Panc1 (cell line): ENCODE data around the gene TNNI3K.

Source experiments
- CTCF ChIP-seq: fragments of 450-650 bp; IDR thresholded peaks from 2 replicates; pipeline ENCODE4 v1.5.1; 2017; ENCODE audit warnings: mild to moderate bottlenecking
- POLR2AphosphoS5 ChIP-seq: IDR thresholded peaks from 2 replicates; pipeline ENCODE4 v1.6.1; 2012; ENCODE audit warnings: mild to moderate bottlenecking, low read depth, low read length, moderate library complexity
- REST ChIP-seq, 2 experiments: IDR thresholded peaks; 2 replicates each; pipeline ENCODE4 v1.6.1; 2011 to 2012; ENCODE audit warnings: low read depth in 2 of 2, control low read depth in 1 of 2, low read length in 1 of 2, mild to moderate bottlenecking in 1 of 2, moderate library complexity in 1 of 2; ENCODE audit not compliant: insufficient read depth in 1 of 2

- no peak for TF ChIP-seq CTCF
- no peak for TF ChIP-seq REST (IDR thresholded peaks at IDR 0.05; ENCODE audit: insufficient read depth in 1 of 2, low read depth in 2 of 2, low read length in 1 of 2)
- TF ChIP-seq POLR2AphosphoS5: no peak
Observed at GRCh38 chr1:74431531-74431930, 196.3 kb downstream of the TNNI3K start.
